HG03558 (cell line): ENCODE measurements around the gene AFG1L.
"Not testable (repeated sequence)": the region's sequence is repeated elsewhere in the genome, so short reads cannot be mapped to it uniquely, and the experiment has no call there.

Experiments
- ATAC-seq: cut with Tn5 transposase; IDR thresholded peaks from one replicate; pipeline ENCODE4 v1.9.1; 2021; ENCODE audit warnings: moderate number of reproducible peaks; ENCODE audit not compliant: unreplicated experiment; ENCODE audit errors: extremely low read depth

Gene AFG1L

DNA sequence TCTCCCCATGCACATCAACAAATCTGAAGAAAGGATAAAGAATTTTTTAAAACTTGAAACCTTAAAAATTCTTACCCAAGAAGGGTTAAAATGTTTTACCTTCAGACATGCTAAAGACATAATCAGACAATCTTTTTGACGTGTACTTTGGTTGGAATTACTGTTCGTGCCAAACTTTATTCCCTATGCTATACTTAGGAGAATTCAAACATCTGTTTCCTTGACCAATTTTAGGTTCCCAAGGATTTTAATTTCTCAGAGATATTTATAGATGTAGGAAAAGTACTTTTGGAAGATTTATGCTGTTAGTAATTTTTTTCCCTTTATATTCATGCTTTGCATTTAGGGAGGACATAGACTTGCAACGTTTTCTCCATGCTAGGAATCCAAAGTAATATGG is 108.4 kb downstream of the AFG1L start:
- ATAC-seq = no peak

GRCh38 chr6:108406943-108407342 is 112.1 kb downstream of the AFG1L start:
- no peak for ATAC-seq

DNA sequence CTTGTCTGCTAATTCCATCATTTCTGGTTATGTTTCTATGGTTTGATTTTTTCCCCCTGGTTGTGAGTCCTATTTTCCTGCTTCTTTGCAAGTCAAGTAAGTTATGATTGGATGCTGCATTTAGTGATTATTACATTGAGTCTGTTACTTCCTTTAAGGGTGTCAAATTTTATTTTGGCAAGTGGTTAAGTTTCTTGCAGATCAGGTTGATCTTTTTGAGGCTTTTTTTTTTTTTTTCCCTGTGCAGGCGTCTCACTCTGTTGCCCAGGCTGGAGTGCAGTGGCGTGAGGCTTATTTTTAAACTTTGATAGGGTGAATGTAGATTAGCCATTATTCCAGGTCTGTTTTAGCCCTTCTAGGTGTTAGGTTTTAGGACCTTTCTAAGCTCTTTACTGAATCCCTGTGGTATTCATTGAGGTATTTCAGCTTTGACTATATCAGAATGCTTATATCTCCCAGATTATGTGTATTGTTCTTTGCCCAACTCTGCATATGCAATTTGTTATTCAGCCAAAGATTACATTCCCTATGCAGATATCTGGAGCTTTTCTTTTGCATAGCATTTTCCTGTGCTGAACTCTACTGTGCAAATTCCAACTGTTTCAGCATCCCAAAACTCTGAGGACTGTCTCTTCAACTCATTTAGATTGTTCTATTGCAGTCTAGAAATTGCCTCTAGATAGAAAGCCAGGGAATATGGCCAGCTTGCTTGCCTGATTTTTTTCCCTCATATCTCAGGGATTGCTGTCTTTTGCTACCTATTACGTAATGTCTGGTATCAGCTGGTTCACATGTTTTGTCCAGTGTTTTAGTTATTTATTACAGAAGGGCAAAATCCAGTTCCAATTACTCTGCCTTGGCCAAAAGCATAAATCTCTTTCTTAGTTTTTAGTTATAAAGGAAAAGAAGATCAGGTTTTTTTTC is 113.3 kb downstream of the AFG1L start:
- ATAC-seq = no peak

DNA sequence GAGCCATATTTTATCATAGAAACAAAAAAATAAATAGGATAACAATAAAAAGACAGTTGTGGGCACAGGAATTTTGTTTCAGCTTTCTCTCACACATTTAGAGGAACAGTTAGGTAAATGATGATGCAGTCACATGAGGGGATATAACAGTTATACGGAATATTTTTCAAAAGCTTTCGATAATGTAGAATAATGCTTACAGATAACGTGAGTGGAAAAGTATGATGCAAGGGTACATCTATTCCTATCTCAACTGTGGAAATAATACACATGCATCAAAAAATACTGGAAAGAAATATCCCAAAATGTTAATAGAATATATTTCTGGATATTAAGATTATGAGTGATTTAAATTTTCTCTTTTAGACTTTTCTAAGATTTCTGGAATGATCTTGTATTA is 114.0 kb downstream of the AFG1L start:
- ATAC-seq = no peak

DNA sequence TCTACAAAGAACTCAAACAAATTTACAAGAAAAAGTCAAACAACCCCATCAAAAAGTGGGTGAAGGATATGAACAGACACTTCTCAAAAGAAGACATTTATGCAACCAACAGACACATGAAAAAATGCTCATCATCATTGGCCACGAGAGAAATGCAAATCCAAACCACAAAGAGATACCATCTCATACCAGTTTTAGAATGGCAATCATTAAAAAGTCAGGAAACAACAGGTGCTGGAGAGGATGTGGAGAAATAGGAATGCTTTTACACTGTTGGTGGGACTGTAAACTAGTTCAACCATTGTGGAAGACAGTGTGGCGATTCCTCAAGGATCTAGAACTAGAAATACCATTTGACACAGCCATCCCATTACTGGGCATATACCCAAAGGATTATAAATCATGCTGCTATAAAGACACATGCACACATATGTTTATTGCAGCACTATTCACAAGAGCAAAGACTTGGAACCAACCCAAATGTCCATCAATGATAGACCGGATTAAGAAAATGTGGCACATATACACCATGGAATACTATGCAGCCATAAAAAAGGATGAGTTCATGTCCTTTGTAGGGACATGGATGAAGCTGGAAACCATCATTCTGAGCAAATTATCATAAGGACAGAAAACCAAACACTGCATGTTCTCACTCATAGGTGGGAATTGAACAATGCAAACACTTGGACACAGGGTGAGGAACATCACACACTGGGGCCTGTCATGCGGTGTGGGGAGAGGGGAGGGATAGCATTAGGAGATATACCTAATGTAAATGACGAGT is 121.4 kb downstream of the AFG1L start:
- not testable (repeated sequence) for ATAC-seq

GRCh38 chr6:108417027-108417426 is 122.2 kb downstream of the AFG1L start:
- ATAC-seq = no peak

DNA sequence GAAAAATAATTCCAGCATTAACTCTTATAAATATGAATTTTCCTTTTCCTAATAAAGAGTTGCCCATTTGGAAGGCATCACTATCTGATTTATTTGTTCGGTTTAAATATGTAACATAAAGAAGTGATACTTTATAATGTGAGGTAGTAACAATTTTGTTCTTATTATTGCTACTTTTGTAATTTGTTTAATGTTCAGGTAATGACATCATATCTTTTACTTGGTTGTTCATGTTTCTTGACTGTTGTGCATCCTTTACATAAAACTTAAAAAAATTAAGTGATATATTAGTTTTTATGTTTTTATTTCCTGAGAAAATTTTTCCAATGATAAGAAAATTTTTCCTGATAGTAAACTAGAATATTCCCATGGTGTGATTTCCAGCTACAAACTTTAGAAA is 124.6 kb downstream of the AFG1L start:
- ATAC-seq = no peak

GRCh38 chr6:108419934-108420609 is 125.2 kb downstream of the AFG1L start:
- ATAC-seq = no peak

GRCh38 chr6:108421366-108421765 is 126.5 kb downstream of the AFG1L start:
- ATAC-seq = no peak

- ATAC-seq = no peak
Measured at GRCh38 chr6:108423982-108424705, 129.3 kb downstream of the AFG1L start.

GRCh38 chr6:108425428-108425827 is 130.6 kb downstream of the AFG1L start:
- no peak for ATAC-seq

DNA sequence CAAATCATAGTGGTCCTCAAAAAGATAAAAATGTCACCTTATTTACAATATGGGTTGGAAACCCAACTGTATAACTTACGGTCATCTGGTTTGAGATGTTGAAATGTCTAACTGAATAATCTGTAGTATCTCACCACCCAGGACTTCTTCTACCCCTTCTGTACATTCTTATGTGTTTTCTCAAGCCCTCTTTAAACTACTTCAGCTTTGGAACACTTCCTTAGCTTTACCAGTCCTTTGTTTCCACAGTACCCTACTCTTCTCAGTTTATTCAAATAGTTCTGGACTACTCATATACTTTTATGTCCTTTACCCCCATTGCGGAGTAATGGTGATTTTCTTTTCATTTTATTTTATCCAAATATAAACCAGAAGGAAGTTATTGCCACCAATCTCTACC is 137.3 kb downstream of the AFG1L start:
- ATAC-seq = no peak

DNA sequence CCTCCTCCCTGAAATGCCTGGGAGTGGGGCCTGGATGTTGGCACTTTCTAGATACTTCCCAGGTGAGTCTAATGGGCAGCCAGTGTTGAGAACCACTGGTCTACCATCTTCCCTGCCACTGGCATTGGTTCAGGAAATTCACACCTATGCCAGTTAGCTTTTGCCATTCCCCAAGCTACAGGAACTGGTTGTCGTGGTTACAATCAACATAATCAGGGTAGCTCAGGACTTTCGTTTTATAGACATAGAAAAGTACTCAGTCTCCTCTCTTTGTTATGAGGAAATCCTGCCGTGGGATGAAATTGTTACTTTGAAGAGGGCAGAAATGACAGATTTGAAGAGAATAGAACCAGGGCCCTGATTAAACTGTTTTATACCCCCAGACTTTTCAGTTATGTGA is 137.9 kb downstream of the AFG1L start:
- no peak for ATAC-seq

DNA sequence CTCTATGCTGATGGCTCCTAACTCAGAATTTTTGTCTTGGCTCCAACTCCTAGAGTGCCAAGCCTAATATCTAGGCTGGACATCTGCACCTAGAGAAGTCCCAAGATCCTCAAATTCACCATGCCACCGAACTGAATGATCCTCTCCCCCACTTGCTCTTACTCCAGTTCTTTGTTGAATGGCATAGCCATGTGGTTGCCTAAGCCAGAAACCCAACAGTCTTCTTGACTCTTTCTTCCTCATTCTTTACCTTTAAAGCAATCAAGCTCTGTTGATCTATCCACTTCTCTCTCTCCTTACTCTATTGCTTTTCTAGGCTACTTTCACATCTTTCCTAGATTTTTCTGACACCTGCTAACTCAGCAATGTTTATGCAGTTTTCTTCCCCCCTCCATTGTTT is 139.4 kb downstream of the AFG1L start:
- ATAC-seq = no peak

DNA sequence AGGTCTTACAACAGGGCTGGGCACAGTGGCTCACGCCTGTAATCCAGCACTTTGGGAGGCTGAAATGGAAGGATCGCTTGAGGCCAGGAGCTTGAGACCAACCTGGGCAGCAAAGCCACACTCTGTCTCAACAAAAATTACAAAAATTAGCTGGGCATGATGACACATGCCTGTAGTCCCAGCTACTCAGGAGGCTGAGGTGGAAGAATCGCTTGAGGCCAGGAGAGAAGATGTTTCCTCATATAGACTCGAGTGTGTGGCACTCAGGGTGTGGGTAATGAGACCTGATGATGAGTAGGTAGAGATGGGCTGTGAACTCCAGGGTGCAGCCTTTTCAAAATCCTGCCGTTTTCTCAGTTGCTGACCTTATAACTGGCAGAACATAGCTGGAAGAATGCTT is 140.5 kb downstream of the AFG1L start:
- ATAC-seq = no peak

DNA sequence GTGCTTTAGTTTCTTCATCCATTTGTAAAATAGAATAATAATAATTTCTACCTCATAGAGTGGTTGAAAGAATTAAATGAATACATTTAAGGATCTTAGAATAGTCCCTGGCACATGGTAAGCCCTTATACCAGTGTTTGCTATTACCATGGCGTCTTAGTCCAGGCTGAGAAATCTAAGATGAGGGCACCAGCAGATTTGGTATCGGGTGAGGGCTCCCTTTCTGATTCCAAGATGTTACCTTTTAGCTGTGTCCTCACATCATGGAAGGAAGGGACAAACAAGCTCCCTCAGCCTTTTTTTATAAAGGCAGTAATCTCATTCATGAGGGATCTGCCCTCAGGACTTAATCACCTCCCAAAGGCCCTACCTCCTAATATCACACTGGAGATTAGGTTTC is 141.9 kb downstream of the AFG1L start:
- ATAC-seq = no peak

- no peak for ATAC-seq
Measured at GRCh38 chr6:108437821-108438220, 143.0 kb downstream of the AFG1L start.

DNA sequence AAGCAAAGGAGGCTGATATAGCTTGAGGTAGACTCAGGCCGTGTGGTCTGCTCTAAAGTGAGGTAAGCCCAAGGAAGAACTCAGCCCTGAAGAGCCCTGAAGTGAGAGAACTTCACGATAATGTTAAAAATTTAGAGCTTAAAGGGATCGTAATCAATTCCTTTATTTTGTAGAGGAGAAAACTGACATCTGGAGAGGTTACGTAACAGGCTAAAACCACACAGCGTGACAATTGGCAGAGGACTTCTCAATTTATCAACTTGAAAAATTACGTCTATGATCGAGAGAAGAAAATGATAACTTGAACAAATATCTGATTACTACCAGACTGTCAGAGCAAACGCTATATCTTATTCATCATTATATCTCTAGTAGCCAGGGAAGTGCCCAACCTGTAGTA is 144.1 kb downstream of the AFG1L start:
- ATAC-seq = no peak

DNA sequence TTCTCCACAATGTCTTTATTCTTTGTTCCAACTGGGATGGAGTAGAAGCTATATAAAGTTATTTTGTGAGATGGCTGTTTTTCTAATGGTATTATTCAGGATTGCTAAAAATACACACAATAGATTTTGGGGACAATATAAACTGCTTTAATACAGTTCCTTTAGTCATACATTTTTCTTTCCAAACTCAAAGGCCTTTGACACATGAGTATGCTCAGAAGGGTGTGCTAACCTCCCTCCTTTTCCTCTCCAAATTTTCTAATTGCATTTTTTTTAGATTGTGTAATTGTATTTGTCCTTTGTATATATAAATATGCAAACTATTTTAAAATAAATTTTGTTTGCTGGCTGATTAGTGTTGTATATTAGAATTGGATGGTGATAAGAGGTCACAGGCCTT is 146.3 kb downstream of the AFG1L start:
- no peak for ATAC-seq

- no peak for ATAC-seq
Measured at GRCh38 chr6:108442770-108443520, 148.1 kb downstream of the AFG1L start.
